Nephron progenitor cell (in vitro differentiated cells): Measurements from ENCODE around the gene GCH1.

ENCODE experiments used
- DNase-seq: peaks from one replicate; pipeline ENCODE4 v3.0.0; 2021
- H3K27ac Mint-ChIP-seq: 2 replicates; pipeline ENCODE4 v1.8.0; 2021; ENCODE audit warnings: mild to moderate bottlenecking, moderate library complexity, mixed read lengths
- H3K27me3 Mint-ChIP-seq: 2 replicates; pipeline ENCODE4 v1.8.0; 2021; ENCODE audit warnings: mild to moderate bottlenecking, low read depth, mixed read lengths; ENCODE audit not compliant: poor library complexity
- H3K36me3 Mint-ChIP-seq: 2 replicates; pipeline ENCODE4 v1.8.0; 2021; ENCODE audit warnings: low read depth, mixed read lengths
- H3K4me1 Mint-ChIP-seq: 2 replicates; pipeline ENCODE4 v1.8.0; 2021; ENCODE audit warnings: mixed read lengths
- H3K4me3 Mint-ChIP-seq: 2 replicates; pipeline ENCODE4 v1.8.0; 2021; ENCODE audit warnings: mild to moderate bottlenecking, moderate library complexity, mixed read lengths
- H3K9me3 Mint-ChIP-seq: 2 replicates; pipeline ENCODE4 v1.8.0; 2021; ENCODE audit warnings: mild to moderate bottlenecking, moderate library complexity, mixed read lengths
- TF ChIP-seq, protein P1 (sequence below): fragments of 200-600 bp; sonication (generic); IDR thresholded peaks from 2 replicates; pipeline ENCODE4 v1.5.0; 2021; ENCODE audit warnings: antibody characterized with exemption

The GCH1 gene

DNA sequence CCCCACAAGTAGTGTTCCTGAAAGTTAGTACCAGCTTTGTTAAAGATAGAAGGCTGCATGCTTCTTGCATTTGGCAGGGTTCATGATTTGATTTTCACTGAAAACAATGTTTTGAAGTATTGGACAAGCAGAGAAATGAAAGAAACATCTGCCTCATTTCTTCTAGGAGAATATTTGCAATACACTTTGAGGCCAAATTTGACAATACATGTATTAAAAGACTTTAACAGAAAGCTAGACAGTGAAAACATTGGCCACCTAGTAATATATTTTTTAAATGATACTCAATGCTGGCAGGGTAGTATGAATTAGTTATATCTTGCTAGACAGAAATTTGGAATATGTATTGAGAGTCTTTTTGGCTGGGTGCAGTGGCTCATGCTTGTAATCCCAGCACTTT, 68.5 kb downstream of the GCH1 start:
- Mint-ChIP-seq H3K36me3 (no peaks in the 10 kb centered on the region), H3K4me3 (no peak overlapping the region), H3K27ac (no peak overlapping the region), H3K9me3 (peaks cover 12% of the 10 kb centered on the region), H3K4me1 (no peaks in the 10 kb centered on the region), H3K27me3 (no peaks in the 10 kb centered on the region)
- no peak for DNase-seq
- TF ChIP-seq, protein P1, sequence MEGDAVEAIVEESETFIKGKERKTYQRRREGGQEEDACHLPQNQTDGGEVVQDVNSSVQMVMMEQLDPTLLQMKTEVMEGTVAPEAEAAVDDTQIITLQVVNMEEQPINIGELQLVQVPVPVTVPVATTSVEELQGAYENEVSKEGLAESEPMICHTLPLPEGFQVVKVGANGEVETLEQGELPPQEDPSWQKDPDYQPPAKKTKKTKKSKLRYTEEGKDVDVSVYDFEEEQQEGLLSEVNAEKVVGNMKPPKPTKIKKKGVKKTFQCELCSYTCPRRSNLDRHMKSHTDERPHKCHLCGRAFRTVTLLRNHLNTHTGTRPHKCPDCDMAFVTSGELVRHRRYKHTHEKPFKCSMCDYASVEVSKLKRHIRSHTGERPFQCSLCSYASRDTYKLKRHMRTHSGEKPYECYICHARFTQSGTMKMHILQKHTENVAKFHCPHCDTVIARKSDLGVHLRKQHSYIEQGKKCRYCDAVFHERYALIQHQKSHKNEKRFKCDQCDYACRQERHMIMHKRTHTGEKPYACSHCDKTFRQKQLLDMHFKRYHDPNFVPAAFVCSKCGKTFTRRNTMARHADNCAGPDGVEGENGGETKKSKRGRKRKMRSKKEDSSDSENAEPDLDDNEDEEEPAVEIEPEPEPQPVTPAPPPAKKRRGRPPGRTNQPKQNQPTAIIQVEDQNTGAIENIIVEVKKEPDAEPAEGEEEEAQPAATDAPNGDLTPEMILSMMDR = no peak

DNA sequence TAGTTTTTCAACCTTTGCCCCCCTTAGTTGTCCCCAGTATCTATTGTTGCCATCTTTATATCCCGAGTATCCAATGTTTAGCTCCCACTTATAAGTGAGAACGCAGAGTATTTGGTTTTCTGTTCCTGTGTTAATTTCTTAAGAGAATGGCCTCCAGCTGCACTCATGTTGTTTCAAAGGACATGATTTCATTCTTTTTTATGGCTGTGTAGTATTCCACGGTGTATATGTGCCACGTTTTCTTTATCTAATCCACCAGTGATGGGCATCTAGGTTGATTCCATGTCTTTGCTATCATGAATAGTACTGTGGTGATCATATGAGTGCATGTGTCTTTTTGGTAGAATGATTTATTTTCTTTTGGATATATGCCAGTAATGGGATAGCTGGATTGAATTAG, 72.0 kb downstream of the GCH1 start:
- Mint-ChIP-seq H3K27me3 (no peaks in the 10 kb centered on the region), H3K9me3 (peaks cover 21% of the 10 kb centered on the region), H3K4me1 (no peaks in the 10 kb centered on the region), H3K4me3 (no peak overlapping the region), H3K36me3 (no peaks in the 10 kb centered on the region), H3K27ac (no peak overlapping the region)
- TF ChIP-seq, protein P1 = no peak
- no peak for DNase-seq

DNA sequence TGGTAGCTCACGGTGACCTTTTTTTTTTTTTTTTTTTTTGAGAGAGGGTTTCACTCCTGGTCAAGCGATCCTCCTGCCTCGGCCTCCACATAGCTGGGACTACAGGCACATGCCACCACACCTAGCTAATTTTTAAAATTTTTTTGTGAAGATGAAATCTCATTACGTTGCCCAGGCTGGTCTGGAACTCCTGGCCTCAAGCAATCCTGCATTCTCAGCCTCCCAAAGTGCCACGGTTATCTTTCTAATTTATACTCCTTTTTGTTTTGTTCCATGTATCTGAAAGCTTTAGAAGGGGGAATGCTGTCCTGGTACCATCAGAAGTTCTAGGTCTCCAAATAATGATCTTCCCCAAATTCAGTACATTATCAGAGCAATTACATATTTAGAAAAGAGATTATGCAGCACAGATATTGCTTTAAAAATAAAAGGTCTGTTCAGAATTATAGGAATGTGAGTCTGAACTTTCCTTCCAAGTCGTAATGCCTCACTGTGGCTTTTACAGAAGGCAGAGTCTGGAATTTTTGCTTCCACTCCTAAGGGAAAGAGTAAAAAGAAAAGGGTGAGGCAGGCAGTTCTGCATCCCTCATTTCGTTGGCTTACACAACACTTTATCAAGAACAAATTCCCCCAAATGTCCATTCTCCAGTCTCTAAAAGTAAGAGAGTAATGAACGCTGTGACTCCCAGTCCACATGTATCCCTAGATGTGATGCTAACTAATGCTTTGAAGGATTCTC, 73.0 kb downstream of the GCH1 start:
- H3K4me3 Mint-ChIP-seq = no peak overlapping the region
- H3K36me3 Mint-ChIP-seq = no peaks in the 10 kb centered on the region
- H3K27ac Mint-ChIP-seq = no peak overlapping the region

DNA sequence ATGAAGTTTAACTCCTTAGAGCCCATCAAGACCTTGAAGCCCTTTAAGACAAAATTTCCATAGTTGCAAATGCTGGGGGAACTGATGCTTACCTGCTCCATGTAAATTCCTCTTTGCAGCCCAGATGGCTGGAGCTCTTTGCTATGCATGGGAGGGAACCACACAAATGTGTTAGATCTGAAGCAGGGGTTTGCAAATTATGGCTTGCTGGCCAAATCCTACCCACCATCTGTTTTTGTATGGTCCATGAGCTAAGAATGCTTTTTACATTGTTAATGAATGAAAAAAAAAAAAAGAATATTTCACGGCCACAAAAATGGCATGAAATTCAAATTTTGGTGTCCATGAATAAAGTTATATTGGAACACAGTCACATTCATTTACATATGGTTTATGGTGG, 74.6 kb downstream of the GCH1 start:
- no peaks in the 10 kb centered on the region for H3K4me1 Mint-ChIP-seq
- no peak overlapping the region for H3K27ac Mint-ChIP-seq
- H3K9me3 Mint-ChIP-seq = peaks cover 40% of the 10 kb centered on the region
- no peak overlapping the region for H3K4me3 Mint-ChIP-seq
- no peaks in the 10 kb centered on the region for H3K36me3 Mint-ChIP-seq
- DNase-seq = no peak
- no peaks in the 10 kb centered on the region for H3K27me3 Mint-ChIP-seq
- TF ChIP-seq, protein P1 = no peak

More for the DNA sequence above, 73.0 kb downstream of the GCH1 start:
- H3K9me3 Mint-ChIP-seq = peaks cover 28% of the 10 kb centered on the region
- TF ChIP-seq, protein P1 = no peak
- no peaks in the 10 kb centered on the region for H3K27me3 Mint-ChIP-seq
- no peak for DNase-seq
- H3K4me1 Mint-ChIP-seq = no peaks in the 10 kb centered on the region

DNA sequence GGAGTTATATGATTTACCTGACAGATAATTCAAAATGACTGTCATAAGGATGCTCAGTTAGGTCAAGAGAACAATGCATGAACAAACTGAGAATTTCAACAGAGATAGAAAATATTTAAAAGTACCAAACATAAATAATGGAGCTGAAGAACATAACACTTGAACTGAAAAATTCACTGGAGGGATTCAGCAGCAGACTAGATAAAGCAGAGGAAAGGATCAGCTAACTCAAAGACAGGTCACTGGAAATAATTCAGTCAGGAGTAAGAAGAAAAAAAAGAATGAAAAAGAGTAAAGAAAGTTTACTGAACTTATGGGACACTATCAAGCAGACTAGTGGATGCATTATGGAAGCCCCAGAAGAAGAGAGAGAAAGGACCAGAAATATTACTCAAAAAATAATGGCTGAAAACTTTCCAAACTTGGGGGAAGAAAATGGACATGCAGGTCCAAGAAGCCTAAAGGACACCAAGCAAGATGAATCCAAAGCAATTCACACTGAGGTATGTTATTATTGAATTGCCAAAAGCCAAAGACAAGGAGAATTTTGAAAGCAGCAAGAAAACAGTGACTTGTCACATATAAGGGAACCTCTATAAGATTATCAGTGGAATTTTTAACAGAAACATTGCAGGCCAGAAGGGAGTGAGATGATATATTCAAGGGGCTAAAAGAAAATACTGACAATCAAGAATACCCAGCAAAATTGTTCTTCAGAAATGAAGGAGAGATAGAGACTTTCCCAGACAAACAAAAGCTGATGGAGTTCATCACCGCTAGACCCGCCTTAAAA, 78.7 kb downstream of the GCH1 start:
- peaks cover 14% of the 10 kb centered on the region for H3K4me1 Mint-ChIP-seq
- H3K9me3 Mint-ChIP-seq = peaks cover 34% of the 10 kb centered on the region
- TF ChIP-seq, protein P1 = no peak
- no peak for DNase-seq
- no peak overlapping the region for H3K4me3 Mint-ChIP-seq
- H3K27me3 Mint-ChIP-seq = peaks cover 4% of the 10 kb centered on the region
- H3K27ac Mint-ChIP-seq = no peak overlapping the region
- no peaks in the 10 kb centered on the region for H3K36me3 Mint-ChIP-seq
